HG02571 (cell line): Measurements from ENCODE around the gene MIER1.
A peak's percentile ranks its signal among the peaks of the same experiment; 100 is the strongest.
"Not testable (repeated sequence)": the region's sequence is repeated elsewhere in the genome, so short reads cannot be mapped to it uniquely, and the experiment has no call there.

Source experiments
- ATAC-seq: cut with Tn5 transposase; IDR thresholded peaks from one replicate; pipeline ENCODE4 v1.9.1; 2021; ENCODE audit warnings: mild to moderate bottlenecking, moderate library complexity; ENCODE audit not compliant: unreplicated experiment

Gene MIER1

GRCh38 chr1:66937529-66938234 is 12.9 kb downstream of the MIER1 start:
- ATAC-seq: no peak

GRCh38 chr1:66938613-66939012 is 13.8 kb downstream of the MIER1 start:
- ATAC-seq: no peak

- ATAC-seq: no peak
These were observed 16.2 kb downstream of the MIER1 start for GRCh38 chr1:66940981-66941380.

- ATAC-seq: no peak
These were observed 18.7 kb downstream of the MIER1 start for GRCh38 chr1:66943361-66943969.

- ATAC-seq: no peak
These were observed 19.8 kb downstream of the MIER1 start for GRCh38 chr1:66944330-66945274.

GRCh38 chr1:66945316-66945715 is 20.5 kb downstream of the MIER1 start:
- no peak for ATAC-seq

- no peak for ATAC-seq
These were observed 22.5 kb downstream of the MIER1 start for GRCh38 chr1:66947267-66947666.

GRCh38 chr1:66951513-66951912 is 26.7 kb downstream of the MIER1 start:
- no peak for ATAC-seq

- peak; percentile 51 for ATAC-seq
These were observed 29.4 kb downstream of the MIER1 start for GRCh38 chr1:66954208-66954607.

GRCh38 chr1:66957938-66958337 is 33.1 kb downstream of the MIER1 start:
- no peak for ATAC-seq

GRCh38 chr1:66966188-66966873 is 41.5 kb downstream of the MIER1 start:
- not testable (repeated sequence) for ATAC-seq

- no peak for ATAC-seq
These were observed 43.8 kb downstream of the MIER1 start for GRCh38 chr1:66968574-66968973.

GRCh38 chr1:66978201-66978600 is 53.4 kb downstream of the MIER1 start:
- ATAC-seq: no peak

- ATAC-seq: not testable (repeated sequence)
These were observed 54.8 kb downstream of the MIER1 start for GRCh38 chr1:66979621-66980020.

GRCh38 chr1:66980745-66981367 is 56.1 kb downstream of the MIER1 start:
- no peak for ATAC-seq

GRCh38 chr1:66981679-66982078 is 56.9 kb downstream of the MIER1 start:
- ATAC-seq: no peak

GRCh38 chr1:66982561-66983260 is 57.9 kb downstream of the MIER1 start:
- ATAC-seq: no peak

- ATAC-seq: peak; percentile 78
These were observed 59.7 kb downstream of the MIER1 start for GRCh38 chr1:66984491-66984890.

- ATAC-seq: no peak
These were observed 61.0 kb downstream of the MIER1 start for GRCh38 chr1:66985835-66986234.

- ATAC-seq: no peak
These were observed 68.3 kb downstream of the MIER1 start for GRCh38 chr1:66993076-66993475.
